A673 (cell line): Measurements from ENCODE around the gene TNS3.

Source experiments
- CTCF ChIP-seq: fragments of 300-800, 200-600 bp; sonication (generic); conservative IDR thresholded peaks from 2 replicates; pipeline ENCODE4 v1.5.1; 2017; ENCODE audit warnings: low read depth, mild to moderate bottlenecking, antibody characterized with exemption, low read length, moderate library complexity, mixed read lengths
- EZH2 ChIP-seq: fragments of 200-600 bp; sonication (generic); IDR thresholded peaks from 2 replicates; pipeline ENCODE4 v1.6.1; 2017; ENCODE audit warnings: borderline replicate concordance, low read depth, mild to moderate bottlenecking, mixed read lengths, antibody characterized with exemption, low read length; ENCODE audit not compliant: poor library complexity, severe bottlenecking

- TF ChIP-seq CTCF, result no peak
- no peak for TF ChIP-seq EZH2
Observed at GRCh38 chr7:47587351-47587750, 5.4 kb upstream of the TNS3 start.
